DMS114 treated with DMSO at 0.1 percent for 48 hours (cell line): ENCODE results near the gene TMTC1.

ENCODE experiments used
- DNase-seq: peaks from one replicate; lab custom pipeline; 2025; ENCODE audit not compliant: unreplicated experiment; lab: John Stamatoyannopoulos, UW

TMTC1 gene

DNA sequence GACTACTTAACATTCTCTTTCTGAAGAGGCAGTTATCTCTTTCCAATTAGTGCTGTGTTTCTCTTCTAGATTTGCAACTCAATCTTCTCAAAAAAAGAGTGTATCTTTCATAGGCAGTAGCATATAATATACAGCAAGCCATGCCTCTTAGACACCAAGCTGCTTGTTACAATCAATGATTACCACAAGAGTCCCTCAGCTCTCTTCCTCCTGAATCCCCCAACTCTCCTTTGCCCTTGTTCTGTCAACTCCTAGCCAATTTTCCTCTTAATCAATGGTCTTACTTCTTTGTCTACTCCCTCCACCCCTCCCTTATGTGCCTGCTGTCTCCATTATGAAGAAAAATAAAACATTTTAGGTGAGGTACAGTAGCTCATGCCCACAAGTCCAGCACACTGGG, 2.6 kb downstream of the TMTC1 start:
- no peak for DNase-seq

DNA sequence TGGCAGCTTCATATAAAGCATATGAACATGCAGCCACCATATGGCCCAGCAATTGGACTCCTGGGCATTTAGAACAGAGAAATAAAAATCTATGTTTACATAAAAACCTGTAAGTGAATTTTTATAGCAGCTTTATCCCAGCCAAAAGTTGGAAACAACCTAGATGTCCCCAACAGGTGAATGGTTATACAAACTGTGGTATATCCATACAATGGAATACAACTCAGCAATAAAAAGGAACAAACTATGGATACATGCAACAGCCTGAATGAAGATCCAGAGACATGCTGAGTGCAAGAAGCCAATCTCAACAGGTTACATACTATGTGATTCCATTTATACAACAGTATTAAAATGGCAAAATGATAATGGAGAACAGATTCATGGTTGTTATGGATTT, 3.7 kb downstream of the TMTC1 start:
- no peak for DNase-seq

GRCh38 chr12:29778531-29778930, 5.2 kb downstream of the TMTC1 start:
- DNase-seq: no peak

- no peak for DNase-seq
Measured at GRCh38 chr12:29773076-29773475, 10.7 kb downstream of the TMTC1 start.

DNA sequence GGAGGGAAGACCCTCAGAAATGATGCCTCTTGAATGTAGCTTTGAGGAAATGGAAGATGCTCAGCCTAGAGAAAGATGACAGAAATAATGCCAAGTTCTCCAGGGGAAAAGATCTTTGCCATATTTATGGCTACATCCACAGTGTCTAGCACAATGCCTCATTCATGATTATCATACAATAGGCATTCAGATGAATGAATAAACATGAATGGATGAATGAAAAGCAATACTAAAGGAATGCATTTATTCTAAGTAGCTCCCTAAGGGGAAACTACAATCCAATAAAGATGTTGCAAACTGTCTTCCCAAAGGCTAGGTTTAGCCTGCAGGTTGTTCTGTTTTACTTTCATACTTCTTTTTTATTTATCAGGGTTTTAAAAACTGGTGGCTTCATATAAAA, 12.0 kb downstream of the TMTC1 start:
- no peak for DNase-seq

DNA sequence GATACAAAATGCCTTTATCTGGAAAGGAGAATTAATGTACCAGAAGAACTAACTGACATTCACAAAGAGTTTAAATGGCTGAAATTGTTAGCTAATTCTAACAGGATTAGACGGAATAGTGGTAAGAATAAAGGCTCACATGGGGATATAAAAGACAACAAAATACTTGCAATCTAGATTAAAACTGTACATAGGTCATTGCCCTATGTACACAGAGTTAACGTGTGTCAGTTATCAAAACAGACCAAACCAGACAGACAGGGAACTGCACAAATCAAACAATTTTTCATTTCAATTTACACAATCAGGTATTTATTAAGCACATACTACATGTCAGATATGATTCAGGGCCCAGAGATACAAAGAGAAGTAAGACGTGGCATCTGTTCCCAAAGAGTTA, 12.6 kb downstream of the TMTC1 start:
- DNase-seq: no peak

- no peak for DNase-seq
Measured at GRCh38 chr12:29769162-29769858, 14.4 kb downstream of the TMTC1 start.

DNA sequence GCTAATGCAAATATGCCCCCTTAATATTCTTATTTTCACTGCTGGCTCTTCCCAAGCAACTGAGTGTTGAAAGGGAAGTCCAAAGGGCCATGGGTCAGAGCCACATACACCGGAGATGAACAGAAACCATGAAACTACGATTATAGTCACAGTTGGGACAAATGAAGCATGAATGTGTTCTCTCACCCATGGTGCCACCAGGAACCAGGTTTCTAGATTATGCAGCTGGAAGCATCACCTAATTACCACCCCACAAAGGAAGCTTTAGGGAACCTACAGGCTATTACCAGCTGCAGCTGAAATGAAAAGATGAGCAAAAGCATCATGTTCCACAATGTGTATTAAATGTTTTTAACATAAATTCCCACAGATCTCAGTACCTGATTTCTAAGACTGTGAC, 15.4 kb downstream of the TMTC1 start:
- DNase-seq: no peak

DNA sequence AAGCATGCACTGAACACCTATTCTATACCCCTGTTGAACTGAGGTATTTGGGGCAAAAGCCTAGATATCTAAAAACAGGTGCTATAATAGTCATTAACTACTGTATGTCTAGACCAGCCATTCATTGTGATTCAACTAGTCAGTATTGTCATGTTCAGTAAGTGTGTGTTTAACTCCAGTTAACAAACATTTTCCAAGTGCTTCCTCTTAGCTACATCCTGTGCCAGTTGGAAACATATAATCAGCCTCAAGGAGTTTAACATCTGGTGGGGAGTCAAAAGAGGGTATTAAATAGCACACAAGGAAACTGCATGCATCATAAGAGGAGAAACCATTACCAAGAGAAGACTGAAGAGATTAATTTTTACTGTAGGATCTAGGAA, 20.4 kb downstream of the TMTC1 start:
- DNase-seq: no peak

DNA sequence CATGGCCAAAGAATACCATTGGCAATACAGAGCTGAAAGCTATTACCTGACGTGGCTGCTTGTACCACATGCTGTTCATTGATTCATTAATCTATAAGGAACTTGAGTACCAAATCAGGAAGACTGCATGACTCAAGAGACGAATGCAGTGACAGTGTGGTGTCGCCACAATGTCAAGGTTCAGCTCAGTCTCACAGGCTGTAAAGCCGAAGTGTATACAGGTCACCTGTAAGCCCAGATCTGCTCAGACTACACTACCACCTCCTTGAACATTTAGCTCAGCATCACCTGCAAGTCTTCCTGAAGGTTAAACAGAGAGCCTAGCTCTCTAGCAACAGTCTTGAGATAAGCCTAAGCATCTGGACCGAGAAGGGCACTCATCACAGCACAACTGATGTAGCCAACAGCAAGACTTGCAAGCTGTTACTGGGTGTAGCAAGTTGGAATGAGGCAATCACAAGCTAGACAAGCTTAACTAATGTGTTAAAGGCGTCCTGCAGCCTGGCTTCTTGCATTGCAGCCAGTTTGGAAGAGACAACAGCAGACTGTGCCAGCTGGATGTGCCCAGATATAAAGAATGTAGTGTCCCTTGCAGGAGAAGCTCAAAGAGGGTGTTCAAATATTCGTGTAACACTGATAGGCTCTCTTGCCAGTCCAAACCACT, 21.0 kb downstream of the TMTC1 start:
- DNase-seq: no peak

- DNase-seq: no peak
Measured at GRCh38 chr12:29759950-29760349, 23.8 kb downstream of the TMTC1 start.

DNA sequence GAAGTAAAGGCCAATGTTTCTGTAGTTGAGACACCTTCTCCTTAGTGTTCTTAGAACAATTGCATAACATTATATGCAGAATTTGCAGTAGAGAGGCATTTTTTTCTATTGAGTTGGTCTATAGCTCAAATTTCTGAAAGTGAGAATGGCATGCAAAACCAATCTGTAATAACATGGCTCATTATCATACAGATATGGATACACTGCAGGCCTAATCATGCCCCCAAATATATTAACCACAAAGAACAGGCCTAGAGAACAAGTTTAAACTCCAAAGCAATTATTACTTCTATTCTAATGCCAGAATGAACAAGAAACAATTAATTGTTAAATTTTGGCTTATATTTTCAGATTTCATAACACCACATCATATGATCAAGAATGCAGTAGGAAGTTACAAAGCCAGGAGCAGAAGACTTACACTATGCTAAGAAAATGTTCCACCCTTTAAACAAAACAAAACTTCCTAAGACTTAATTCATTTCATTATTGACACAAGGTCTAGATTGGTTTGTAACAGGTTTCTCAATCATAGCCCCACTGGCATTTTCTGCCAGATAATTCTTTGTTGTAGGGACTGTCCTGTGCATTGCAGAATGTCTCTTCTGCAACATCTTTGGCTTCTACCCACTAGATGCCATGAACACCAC, 26.9 kb downstream of the TMTC1 start:
- DNase-seq: no peak

DNA sequence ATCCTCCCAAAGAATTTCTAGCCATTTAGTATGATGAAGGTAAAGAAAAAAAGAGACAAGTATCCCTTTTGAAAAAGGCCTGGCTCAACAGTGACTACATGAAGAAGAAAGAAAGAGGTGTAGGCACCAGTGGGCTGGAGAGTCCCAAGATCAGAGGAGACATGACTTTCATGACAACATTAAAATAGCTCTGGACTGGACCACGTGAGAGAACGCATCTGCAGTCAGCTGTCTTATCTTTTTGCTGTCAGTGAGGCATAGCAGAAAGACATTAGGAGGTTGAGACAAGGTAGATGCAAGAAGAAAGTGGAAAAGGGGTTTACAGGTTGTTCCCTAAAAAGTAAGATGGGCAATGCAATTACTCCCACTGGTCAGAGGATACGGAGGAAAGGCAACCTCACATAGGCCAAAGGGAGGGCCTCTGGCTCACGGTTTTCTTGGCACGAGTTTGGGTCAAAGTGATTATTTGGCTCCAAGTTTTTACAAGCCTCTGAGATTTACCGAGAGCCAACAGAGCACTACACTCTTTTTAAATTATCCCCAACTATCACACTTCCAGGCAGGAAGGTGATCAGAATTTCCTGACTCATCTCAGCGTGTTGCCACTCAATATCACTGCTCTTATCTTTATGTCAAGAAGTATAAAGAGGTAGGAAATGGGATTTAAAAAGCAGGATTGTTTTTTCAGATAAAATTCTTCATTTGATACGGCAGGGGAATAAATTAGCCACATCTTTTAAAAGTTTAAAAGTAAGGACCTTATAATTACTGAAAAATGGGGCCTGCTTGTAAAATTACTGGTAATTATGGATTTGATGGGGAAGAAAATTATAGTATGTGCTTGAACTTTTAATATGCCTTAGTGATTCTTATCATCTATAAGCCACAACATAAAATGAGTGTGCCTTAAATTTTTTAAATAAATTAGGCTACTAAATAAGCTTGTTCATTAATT, 29.2 kb downstream of the TMTC1 start:
- DNase-seq: no peak

DNA sequence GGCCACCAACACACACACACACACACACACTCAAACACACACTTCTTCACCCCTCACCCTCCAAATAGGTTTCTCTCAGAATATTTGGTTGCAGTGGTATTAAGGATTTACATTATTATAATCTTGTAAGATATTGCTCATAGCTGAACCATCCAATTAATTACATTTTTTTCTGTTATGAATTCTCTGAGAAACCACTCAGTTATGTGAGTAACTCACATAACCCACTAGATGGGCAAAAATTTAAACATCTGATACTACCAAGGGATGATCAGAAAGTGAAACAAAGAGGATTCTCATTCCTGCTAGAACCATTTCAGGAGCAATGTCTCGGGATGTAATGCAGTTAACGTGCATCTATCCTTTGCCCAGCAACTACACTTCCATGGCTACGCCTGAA, 31.6 kb downstream of the TMTC1 start:
- DNase-seq: no peak

DNA sequence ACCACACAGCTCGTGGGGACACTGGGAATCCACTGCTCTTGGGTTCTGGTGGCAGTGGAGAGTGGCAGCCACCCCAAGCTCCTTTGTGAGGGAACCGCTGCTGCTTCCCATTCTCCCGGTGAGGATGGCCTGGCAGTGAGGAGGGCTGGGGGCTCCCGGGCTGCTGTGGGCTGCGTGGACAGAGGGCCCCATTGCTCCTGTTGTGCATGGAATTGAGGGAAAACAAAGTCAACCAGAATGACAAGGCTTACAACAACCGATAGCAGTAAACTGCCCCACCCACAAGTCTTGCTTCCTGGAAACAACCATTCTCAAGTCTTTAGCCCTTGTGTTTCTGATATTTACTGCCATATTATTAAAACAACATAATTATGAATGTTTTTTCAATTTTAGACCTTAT, 32.1 kb downstream of the TMTC1 start:
- no peak for DNase-seq

DNA sequence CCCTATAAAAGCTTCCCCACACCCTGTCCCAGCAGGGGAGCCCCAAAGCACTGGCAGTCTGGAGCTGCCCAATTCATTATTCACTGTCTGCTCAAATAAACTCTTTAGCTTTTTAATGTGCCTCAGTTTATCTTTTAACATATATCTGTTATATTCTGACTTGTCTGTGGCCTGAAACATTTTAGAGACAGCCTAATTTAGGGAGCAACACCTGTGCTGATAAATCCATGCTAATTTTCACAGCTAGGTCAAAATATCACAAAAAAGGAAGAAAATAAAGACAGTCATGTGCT, 32.9 kb downstream of the TMTC1 start:
- no peak for DNase-seq

- no peak for DNase-seq
Measured at GRCh38 chr12:29750131-29750927, 33.4 kb downstream of the TMTC1 start.

DNA sequence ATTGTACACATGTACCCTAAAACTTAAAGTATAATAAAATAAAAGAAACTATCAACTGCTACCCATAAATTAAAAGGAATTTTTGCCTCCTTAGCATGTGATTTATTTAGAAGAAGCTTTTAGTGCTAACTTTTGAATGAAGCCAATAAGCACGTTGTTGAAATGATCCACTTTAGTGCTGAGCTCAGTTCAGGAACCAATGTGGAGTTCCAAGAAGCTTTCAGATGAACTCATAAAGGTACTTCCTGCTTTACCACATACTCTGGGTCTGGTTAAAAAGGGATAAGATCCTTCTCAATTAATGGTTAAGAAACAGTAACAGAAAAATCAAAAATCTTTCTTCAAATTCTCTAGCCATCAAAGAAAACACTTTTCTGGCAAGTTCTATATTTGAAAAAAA, 39.4 kb downstream of the TMTC1 start:
- DNase-seq: no peak

DNA sequence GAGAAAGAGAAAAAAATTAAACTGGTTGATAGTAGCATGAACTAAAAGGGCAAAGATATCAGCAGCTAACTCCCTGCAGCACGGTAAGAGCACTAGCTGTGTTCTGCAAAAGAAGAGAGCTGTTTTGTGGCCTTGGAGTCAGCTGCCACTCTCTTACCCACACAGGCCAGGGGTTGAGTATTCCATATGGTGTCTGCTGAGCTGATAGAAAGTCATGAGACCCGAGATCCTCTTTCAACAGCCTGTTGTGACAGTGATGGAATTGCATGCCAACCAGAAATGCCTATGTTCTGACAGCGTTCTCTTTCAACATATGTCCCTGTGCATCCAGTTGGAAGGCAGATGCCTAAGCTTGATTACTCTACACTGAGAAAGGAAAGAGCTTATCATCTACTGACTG, 39.9 kb downstream of the TMTC1 start:
- no peak for DNase-seq

DNA sequence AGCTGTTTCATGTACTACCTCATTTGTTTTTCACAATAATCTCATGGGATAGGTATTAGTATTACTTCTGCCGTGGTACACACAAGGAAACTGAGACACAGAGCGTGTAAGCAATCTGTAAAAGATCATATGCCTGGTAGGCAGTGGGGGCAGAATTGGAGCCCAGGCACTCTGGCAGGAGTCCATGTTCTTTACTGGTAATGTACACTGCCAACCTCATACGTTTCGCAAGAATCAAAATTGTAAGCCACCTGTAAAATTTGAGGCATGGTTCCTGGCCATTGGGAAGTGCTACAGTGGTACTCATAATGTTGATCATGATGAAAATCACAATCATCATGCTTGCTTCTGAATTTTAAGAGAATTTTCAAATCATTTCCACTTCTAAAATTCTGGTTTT, 40.7 kb downstream of the TMTC1 start:
- DNase-seq: no peak

DNA sequence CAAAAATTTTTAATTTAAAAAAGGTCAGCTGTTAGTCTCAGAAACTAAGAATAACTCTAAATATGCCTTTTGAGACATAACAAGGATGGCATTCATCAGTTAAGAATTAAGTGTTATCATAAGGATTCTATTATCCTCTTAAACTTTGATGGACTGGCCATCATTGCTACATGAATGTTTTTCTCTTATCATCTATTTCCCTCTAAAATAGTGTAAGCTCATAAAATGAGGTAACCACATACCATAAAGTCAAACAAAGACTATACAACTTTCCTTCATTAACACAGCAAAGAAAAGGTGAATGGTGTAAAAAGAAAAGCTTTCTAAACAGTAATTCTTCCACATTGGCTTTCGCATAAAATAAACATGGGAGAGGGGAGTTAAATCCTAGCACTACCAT, 41.1 kb downstream of the TMTC1 start:
- DNase-seq: no peak
